Brain pericyte (primary cell): ENCODE data around the gene BTBD2.

Experiments used
- DNase-seq: peaks from one replicate; pipeline ENCODE4 v3.0.0-alpha.2; 2012; ENCODE audit warnings: low read depth, low spot score

BTBD2 gene

GRCh38 chr19:2015608-2015950, at the start of gene BTBD2:
BTBD2 (minus strand) TSS chr19:2015714; CDS start chr19:2015703, 11 bp downstream.
- no peak for DNase-seq

GRCh38 chr19:2064788-2065524, 49.4 kb upstream of the BTBD2 start:
- no peak for DNase-seq

- no peak for DNase-seq
Measured at GRCh38 chr19:2064395-2064787, 48.9 kb upstream of the BTBD2 start.

- DNase-seq: no peak
Measured at GRCh38 chr19:2063824-2064223, 48.3 kb upstream of the BTBD2 start.

- DNase-seq: no peak
Measured at GRCh38 chr19:2062770-2063169, 47.3 kb upstream of the BTBD2 start.

- no peak for DNase-seq
Measured at GRCh38 chr19:2062389-2062729, 46.8 kb upstream of the BTBD2 start.

GRCh38 chr19:2061495-2062388, 46.2 kb upstream of the BTBD2 start:
- DNase-seq: peak; percentile 89

GRCh38 chr19:2060884-2061494, 45.5 kb upstream of the BTBD2 start:
- DNase-seq: peak; percentile 77

- DNase-seq: no peak
Measured at GRCh38 chr19:2059422-2060201, 44.1 kb upstream of the BTBD2 start.

- DNase-seq: no peak
Measured at GRCh38 chr19:2058570-2059421, 43.3 kb upstream of the BTBD2 start.

GRCh38 chr19:2057484-2058469, 42.3 kb upstream of the BTBD2 start:
- DNase-seq: no peak

GRCh38 chr19:2056837-2057192, 41.3 kb upstream of the BTBD2 start:
- no peak for DNase-seq

GRCh38 chr19:2055931-2056836, 40.7 kb upstream of the BTBD2 start:
- DNase-seq: no peak

GRCh38 chr19:2054763-2055162, 39.2 kb upstream of the BTBD2 start:
- no peak for DNase-seq

- DNase-seq: no peak
Measured at GRCh38 chr19:2053601-2054389, 38.3 kb upstream of the BTBD2 start.

- DNase-seq: no peak
Measured at GRCh38 chr19:2051773-2052704, 36.5 kb upstream of the BTBD2 start.
